ENCODE data around the gene RXFP3. TPM values are rescaled to one million over a fixed set of nuclear protein-coding genes. Genes with fewer than 3 reads are reported as not detected.
A peak's percentile ranks its signal among the peaks of the same experiment; 100 is the strongest.

Gene RXFP3
- total and polyA plus RNA-seq, 2 of the 8 experiments (the other 6 are each of a cell fraction or from before 2014, with no cell fraction given): 0.15 TPM; not detected in 1

DNA sequence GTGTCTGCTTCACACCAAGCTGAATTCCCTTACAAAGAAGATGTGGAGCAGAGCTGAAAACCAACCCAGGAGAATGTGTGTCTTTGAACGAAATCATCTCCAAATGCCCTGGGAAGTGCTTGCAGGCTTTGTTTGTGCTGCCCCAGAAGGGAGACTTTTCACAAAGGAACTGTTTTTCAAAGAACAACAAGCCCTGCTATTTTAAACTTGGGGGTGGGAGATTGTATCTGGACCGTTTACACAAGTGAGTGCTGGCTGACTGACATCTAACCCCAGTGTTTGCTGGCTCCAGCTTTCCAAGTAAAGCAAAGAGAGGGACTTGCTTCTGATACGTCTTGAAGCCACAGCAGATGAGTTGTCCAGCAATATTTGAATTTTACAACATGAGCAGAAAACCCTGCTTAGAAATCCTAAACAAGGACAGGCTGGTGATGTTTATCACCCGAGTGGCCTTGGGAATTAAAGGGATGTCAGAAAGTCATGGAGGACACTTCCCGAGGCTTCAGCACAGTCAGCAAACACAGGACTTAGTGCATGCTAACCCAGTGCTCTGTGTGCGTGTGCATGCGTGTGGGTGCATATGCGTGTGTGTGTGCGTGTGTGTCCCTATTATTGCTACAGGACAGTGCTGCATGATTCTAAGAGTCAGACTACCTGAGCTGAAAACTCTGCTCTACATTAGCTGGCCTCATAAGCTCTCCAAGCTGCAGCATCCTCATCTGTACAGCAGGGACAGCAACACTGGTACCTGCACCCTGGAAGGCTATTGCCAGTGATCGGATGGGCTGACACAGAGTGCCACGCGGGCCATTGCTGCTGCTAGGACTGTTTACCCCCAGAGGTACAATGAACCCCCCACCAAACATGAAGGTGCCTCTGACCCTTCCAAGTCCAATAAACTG lies 45.8 kb upstream of the RXFP3 start (continued):
- TF ChIP-seq ATF2 (IDR thresholded peaks at IDR 0.05; ENCODE audit: low read length) (no peak), CEBPB (IDR thresholded peaks at IDR 0.05; ENCODE audit: low read depth, low read length) (no peak), SIN3A (conservative IDR thresholded peaks at IDR 0.05 in 1 of 2, IDR thresholded peaks at IDR 0.05 in 1 of 2; ENCODE audit: low read depth in 1 of 2, low read length in 2 of 2) (no peak), SUZ12 (IDR thresholded peaks at IDR 0.05; ENCODE audit: low read length) (no peak), KDM5A (IDR thresholded peaks at IDR 0.05; ENCODE audit: low read length) (no peak), RAD21 (IDR thresholded peaks at IDR 0.05 in 1 of 2, conservative IDR thresholded peaks at IDR 0.05 in 1 of 2; ENCODE audit: low read depth in 2 of 2, low read length in 2 of 2) (peak in 1 of 2 experiments; percentile 43; a peak in 2 of 4 replicates), POLR2AphosphoS5 (IDR thresholded peaks at IDR 0.05; ENCODE audit: low read depth, low read length) (no peak), CHD2 (IDR thresholded peaks at IDR 0.05; ENCODE audit: low read length) (no peak), BACH1 (IDR thresholded peaks at IDR 0.05; ENCODE audit: low read length) (no peak)
- TF ChIP-seq, protein P1, sequence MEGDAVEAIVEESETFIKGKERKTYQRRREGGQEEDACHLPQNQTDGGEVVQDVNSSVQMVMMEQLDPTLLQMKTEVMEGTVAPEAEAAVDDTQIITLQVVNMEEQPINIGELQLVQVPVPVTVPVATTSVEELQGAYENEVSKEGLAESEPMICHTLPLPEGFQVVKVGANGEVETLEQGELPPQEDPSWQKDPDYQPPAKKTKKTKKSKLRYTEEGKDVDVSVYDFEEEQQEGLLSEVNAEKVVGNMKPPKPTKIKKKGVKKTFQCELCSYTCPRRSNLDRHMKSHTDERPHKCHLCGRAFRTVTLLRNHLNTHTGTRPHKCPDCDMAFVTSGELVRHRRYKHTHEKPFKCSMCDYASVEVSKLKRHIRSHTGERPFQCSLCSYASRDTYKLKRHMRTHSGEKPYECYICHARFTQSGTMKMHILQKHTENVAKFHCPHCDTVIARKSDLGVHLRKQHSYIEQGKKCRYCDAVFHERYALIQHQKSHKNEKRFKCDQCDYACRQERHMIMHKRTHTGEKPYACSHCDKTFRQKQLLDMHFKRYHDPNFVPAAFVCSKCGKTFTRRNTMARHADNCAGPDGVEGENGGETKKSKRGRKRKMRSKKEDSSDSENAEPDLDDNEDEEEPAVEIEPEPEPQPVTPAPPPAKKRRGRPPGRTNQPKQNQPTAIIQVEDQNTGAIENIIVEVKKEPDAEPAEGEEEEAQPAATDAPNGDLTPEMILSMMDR (IDR thresholded peaks at IDR 0.05; ENCODE audit: control extremely low read depth in 1 of 3, insufficient read depth in 1 of 3, low read depth in 1 of 3, low read length in 3 of 3): peak in 2 of 3 experiments; percentile 42; a peak in 2 of 4 replicates
